ENCODE results near the gene LRSAM1. TPM values are rescaled to one million over a fixed set of nuclear protein-coding genes. Genes with fewer than 3 reads are reported as not detected.

LRSAM1 gene
- total and polyA plus RNA-seq, 9 of the 15 experiments (the other 6 are each of a cell fraction or from before 2014, with no cell fraction given): 0.07 to 16.2 (median 4.7) TPM

- TF ChIP-seq KDM4B (IDR thresholded peaks at IDR 0.05; ENCODE audit: borderline replicate concordance in 2 of 2, low read depth in 1 of 2): 0 out of 4 replicates have a peak, but pooled peaks of 1 of the 2 experiments have one; percentile 20
- no peak for TF ChIP-seq ZKSCAN3 (CRISPR knock-in tag; IDR thresholded peaks at IDR 0.05)
- TF ChIP-seq ZNF639 (CRISPR knock-in tag; conservative IDR thresholded peaks at IDR 0.05 in 1 of 2, IDR thresholded peaks at IDR 0.05 in 1 of 2): peak in 1 of 2 experiments; percentile 55; a peak in 1 of 4 replicates
- TF ChIP-seq RBBP5 (IDR thresholded peaks at IDR 0.05; ENCODE audit: borderline replicate concordance, insufficient read depth, low read length, poor library complexity, severe bottlenecking): no peak
- TF ChIP-seq ZNF12 (CRISPR knock-in tag; IDR thresholded peaks at IDR 0.05): no peak
- TF ChIP-seq NFRKB (IDR thresholded peaks at IDR 0.05; ENCODE audit: low read depth): no peak
- TF ChIP-seq, protein P1, sequence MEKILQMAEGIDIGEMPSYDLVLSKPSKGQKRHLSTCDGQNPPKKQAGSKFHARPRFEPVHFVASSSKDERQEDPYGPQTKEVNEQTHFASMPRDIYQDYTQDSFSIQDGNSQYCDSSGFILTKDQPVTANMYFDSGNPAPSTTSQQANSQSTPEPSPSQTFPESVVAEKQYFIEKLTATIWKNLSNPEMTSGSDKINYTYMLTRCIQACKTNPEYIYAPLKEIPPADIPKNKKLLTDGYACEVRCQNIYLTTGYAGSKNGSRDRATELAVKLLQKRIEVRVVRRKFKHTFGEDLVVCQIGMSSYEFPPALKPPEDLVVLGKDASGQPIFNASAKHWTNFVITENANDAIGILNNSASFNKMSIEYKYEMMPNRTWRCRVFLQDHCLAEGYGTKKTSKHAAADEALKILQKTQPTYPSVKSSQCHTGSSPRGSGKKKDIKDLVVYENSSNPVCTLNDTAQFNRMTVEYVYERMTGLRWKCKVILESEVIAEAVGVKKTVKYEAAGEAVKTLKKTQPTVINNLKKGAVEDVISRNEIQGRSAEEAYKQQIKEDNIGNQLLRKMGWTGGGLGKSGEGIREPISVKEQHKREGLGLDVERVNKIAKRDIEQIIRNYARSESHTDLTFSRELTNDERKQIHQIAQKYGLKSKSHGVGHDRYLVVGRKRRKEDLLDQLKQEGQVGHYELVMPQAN (IDR thresholded peaks at IDR 0.05; ENCODE audit: borderline replicate concordance): no peak
- no peak for TF ChIP-seq NFYB (IDR thresholded peaks at IDR 0.05; ENCODE audit: extremely low read depth, insufficient read length)
- peak; percentile 81 for TF ChIP-seq SMARCA4 (IDR thresholded peaks at IDR 0.05)
- peak; percentile 62 for TF ChIP-seq ZNF134 (CRISPR knock-in tag; conservative IDR thresholded peaks at IDR 0.05)
- TF ChIP-seq SMAD2 (IDR thresholded peaks at IDR 0.05; ENCODE audit: low read depth, low read length): no peak
- TF ChIP-seq, protein P2, sequence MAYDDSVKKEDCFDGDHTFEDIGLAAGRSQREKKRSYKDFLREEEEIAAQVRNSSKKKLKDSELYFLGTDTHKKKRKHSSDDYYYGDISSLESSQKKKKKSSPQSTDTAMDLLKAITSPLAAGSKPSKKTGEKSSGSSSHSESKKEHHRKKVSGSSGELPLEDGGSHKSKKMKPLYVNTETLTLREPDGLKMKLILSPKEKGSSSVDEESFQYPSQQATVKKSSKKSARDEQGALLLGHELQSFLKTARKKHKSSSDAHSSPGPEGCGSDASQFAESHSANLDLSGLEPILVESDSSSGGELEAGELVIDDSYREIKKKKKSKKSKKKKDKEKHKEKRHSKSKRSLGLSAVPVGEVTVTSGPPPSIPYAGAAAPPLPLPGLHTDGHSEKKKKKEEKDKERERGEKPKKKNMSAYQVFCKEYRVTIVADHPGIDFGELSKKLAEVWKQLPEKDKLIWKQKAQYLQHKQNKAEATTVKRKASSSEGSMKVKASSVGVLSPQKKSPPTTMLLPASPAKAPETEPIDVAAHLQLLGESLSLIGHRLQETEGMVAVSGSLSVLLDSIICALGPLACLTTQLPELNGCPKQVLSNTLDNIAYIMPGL (CRISPR knock-in tag; IDR thresholded peaks at IDR 0.05): no peak
- 0 out of 2 replicates have a peak, but pooled peaks have one; percentile 13 for TF ChIP-seq CXXC5 (CRISPR knock-in tag; IDR thresholded peaks at IDR 0.05)
- TF ChIP-seq ZNF583 (CRISPR knock-in tag; IDR thresholded peaks at IDR 0.05): no peak
- no peak for TF ChIP-seq ZNF316 (IDR thresholded peaks at IDR 0.05)
- TF ChIP-seq TEAD1 (CRISPR knock-in tag; IDR thresholded peaks at IDR 0.05): no peak
- TF ChIP-seq, protein P3, sequence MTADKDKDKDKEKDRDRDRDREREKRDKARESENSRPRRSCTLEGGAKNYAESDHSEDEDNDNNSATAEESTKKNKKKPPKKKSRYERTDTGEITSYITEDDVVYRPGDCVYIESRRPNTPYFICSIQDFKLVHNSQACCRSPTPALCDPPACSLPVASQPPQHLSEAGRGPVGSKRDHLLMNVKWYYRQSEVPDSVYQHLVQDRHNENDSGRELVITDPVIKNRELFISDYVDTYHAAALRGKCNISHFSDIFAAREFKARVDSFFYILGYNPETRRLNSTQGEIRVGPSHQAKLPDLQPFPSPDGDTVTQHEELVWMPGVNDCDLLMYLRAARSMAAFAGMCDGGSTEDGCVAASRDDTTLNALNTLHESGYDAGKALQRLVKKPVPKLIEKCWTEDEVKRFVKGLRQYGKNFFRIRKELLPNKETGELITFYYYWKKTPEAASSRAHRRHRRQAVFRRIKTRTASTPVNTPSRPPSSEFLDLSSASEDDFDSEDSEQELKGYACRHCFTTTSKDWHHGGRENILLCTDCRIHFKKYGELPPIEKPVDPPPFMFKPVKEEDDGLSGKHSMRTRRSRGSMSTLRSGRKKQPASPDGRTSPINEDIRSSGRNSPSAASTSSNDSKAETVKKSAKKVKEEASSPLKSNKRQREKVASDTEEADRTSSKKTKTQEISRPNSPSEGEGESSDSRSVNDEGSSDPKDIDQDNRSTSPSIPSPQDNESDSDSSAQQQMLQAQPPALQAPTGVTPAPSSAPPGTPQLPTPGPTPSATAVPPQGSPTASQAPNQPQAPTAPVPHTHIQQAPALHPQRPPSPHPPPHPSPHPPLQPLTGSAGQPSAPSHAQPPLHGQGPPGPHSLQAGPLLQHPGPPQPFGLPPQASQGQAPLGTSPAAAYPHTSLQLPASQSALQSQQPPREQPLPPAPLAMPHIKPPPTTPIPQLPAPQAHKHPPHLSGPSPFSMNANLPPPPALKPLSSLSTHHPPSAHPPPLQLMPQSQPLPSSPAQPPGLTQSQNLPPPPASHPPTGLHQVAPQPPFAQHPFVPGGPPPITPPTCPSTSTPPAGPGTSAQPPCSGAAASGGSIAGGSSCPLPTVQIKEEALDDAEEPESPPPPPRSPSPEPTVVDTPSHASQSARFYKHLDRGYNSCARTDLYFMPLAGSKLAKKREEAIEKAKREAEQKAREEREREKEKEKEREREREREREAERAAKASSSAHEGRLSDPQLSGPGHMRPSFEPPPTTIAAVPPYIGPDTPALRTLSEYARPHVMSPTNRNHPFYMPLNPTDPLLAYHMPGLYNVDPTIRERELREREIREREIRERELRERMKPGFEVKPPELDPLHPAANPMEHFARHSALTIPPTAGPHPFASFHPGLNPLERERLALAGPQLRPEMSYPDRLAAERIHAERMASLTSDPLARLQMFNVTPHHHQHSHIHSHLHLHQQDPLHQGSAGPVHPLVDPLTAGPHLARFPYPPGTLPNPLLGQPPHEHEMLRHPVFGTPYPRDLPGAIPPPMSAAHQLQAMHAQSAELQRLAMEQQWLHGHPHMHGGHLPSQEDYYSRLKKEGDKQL (CRISPR knock-in tag; IDR thresholded peaks at IDR 0.05; ENCODE audit: borderline replicate concordance): no peak
Observed at GRCh38 chr9:127539259-127539981, 88.1 kb downstream of the LRSAM1 start (continued).

Measured in K562 (cell line).